NCI-H2029 treated with DMSO at 0.1 percent for 48 hours (cell line): ENCODE measurements around the gene COL24A1.

Experiments
- DNase-seq: peaks from one replicate; lab custom pipeline; 2025; lab: John Stamatoyannopoulos, UW

Gene COL24A1

DNA sequence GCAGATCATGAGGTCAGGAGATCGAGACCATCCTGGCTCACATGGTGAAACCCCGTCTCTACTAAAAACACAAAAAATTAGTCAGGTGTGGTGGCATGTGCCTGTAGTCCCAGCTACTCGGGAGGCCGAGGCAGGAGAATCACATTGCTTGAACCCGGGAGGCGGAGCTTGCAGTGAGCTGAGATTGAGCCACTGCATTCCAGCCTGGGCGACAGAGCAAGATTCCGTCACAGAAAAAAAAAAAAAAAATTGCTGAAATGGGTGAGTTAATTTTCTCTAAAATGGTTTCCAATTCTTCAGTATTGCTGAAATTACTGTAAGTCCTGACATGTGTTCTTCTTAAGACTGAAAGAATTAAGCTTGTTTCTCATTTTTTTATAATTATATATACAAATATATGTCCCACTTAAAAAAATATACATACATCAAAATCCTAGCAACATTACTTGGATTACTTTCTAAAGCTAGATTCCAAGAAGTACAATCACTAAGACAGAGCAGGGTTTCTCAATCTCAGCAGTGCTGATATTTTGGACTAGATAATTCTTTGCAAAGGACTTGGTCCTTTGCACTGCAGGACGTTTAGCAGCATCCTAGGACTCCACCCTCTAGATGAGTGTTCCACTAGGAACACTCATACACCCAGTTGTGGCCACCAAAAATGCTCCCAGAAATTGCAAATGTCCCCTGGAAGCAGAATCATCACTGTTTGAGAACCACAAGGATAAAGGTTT, 473.1 kb downstream of the COL24A1 start:
- DNase-seq = no peak

DNA sequence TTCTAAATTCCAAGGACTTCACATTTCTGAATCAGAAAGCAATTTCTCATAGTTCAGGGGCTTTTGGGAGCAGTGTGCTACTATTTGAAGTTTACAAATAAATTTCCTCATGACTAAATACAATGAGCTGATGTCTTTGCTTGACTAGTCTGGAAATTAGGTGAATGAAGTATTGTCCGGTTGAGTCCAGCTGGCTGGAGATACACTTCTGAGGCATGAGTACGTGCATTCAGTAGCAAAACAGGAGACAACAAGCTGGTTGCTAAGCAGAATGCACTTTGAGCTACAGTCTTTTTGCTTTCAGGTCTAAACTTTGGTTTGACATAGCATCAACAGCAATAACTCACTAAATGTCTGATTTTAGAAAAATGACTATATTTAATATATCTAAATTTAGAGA, 475.5 kb downstream of the COL24A1 start:
- no peak for DNase-seq
